Ecto neural progenitor cell (in vitro differentiated cells): ENCODE results near the gene PDS5A.
"Not testable (repeated sequence)": the region's sequence is repeated elsewhere in the genome, so short reads cannot be mapped to it uniquely, and the experiment has no call there.

Source experiments
- DNase-seq: peaks from one replicate; pipeline ENCODE4 v3.0.0-alpha.2; 2018; ENCODE audit warnings: low spot score

Gene PDS5A

DNA sequence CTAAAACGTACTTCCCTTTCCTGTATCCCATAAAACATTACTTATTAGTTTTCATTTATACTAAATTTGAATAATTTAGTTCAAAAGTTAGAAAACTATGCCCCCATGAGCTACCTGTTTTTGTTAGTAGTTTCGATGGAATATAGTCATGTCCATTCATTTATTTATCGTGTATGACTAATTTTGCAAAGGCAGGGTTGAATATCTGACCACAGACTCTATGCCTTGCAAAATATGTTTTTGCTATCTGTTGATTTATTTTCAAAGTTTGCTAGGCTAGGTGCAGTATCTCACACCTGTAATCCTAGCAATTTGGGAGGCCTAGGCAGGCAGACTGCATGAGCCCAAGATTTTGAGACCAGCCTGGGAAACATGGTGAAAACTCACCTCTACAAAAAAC lies 78.4 kb downstream of the PDS5A start:
- DNase-seq = no peak

DNA sequence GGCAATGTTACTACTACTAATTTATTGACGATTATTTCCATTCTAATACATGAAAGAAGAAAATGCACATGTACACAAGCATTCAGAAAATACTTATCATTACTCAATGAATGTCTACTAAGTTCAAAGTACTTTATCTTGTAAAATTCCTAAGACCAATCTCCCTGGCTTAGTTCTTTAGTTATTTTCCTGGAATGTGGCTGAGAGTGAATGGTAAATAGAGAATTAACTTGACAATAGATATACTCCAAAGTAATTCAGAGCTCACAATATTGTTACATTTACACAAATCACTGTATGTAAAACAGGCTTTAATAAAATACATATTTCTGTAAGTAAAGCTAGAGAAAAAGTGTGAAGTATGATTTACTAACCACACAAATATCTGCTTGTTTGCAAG lies 79.7 kb downstream of the PDS5A start:
- no peak for DNase-seq

DNA sequence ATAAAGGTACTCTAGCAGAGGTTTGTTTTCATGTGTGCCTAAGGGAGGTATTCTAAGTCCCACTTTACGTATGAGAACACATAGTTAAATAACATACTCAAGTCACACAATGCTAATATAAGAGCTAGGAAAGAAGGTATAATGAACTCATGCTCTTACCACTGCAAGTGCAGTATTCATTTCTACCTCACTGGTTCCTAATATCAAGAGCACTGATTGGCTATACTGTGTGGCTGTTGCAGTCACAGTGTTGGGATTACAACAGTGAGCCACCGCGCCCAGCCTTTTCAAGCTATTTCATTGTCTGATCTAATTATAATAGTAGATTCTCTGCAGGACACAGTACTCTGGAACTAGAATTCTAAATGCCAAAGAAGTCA lies 84.0 kb downstream of the PDS5A start:
- DNase-seq = no peak

DNA sequence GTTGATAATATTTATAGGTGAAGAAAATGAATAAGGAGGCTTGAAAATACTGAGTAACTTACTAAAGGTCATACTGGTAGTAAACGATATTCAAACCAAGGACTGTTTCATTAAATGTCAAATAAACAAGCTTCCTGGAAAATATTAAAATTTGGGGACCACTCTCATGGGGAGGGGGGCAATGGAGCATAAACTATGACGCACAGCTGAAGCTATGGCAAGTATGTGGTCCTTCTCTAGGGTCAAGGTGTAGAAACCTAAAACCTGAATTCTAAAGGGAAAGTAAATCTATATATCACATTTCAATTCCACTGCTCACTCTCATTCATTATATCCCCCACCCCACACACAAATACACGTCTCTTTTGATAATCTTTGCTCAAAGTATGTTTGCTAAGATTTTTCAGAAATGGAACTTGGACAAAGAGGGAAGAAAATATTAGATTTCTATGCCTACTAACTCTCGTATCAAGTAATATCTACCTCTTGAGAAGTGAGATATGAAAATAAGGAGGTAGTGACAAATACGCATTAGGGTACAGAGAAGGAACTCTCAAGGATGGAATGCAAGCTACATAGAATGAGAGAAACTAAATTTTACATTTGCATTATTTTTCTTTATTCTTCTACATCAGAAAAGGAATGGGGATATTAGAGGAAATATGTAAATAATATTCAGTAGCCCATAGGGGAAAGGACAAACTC lies 84.6 kb downstream of the PDS5A start:
- no peak for DNase-seq

DNA sequence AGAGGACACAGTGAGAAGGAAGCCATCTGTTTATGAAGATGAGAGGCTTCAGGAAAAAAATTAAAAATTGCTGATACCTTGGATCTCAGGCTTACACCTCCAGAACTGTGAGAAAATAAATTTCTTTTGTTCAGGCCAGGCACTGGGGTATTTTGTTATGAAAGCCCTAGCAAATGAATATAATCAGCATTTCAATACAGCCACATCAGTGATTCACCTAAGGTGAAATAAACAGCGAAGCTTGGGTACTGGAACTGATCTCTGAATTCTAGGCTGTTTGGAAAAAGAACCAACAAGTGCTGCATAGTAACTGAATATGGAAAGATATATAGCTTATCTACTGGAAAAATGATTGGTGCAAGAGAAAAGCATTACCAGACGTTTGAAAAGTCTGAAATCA lies 88.5 kb downstream of the PDS5A start:
- no peak for DNase-seq

DNA sequence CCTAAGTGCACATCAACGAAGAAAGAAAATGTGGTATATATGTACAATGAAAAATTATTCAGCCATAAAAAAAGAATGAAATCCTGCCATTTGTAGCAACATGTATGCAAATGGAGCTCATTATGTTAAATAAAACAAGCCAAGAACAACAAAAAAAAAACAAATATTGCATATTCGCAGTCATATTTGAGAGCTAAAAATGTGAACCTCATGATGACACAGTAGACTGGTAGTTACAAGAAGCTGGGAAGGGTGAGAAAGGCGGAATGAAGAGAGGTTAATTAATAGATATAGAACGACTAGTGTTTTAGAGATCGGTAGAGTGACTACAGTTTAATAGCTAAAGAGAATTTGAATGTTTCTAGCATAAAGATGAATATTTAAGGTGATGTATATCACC lies 89.2 kb downstream of the PDS5A start:
- DNase-seq = no peak

DNA sequence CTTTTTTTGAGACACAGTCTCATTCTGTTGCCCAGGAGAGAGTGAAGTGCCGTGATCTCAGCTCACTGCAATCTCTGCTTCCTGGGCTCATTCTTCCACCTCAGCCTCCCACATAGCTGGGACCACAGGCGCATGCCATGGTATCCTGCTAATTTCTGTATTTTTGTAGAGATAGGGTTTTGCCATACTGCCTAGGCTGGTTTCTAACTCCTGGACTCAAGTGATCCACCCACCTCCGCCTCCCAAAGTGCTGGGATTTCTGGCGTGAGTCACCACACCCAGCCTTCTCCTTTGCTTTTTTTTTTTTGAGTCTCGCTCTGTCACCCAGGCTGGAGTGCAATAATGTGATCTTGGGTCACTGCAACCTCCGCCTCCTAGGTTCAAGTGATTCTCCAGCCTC lies 94.1 kb downstream of the PDS5A start:
- no peak for DNase-seq

DNA sequence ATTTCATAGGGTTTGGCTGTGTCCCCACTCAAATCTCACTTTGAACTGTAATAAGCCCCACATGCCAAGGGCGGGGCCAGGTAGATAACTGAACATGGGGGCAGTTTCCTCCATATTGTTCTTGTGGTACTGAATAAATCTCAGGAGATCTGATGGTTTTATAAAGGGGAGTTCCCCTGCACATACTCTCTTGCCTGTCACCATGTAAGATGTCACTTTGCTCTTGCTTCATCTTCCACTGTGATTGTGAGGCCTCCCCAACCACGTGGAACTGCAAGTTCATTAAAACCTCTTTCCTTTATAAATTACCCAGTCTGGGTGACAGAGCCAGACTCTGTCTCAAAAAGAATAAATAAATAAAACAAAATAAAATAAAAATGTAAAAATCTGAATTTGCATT lies 95.9 kb downstream of the PDS5A start:
- DNase-seq = no peak

DNA sequence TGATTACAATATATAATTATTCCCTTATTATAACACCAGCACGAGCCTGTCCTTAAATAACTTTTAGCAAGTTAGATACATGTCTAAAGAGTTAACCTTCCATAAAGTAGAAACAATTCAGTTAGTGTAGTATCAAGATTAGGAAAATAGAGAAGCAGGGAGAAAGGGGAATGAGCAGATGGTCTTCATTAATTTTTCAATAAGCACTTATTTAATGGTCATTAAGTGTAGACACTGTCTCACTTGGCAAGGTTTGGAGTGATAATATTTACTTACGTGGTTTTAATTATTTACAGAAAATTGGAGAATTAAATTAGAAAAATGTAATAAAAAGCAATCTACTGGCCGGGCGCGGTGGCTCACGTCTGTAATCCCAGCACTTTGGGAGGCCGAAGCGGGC lies 99.7 kb downstream of the PDS5A start:
- no peak for DNase-seq

DNA sequence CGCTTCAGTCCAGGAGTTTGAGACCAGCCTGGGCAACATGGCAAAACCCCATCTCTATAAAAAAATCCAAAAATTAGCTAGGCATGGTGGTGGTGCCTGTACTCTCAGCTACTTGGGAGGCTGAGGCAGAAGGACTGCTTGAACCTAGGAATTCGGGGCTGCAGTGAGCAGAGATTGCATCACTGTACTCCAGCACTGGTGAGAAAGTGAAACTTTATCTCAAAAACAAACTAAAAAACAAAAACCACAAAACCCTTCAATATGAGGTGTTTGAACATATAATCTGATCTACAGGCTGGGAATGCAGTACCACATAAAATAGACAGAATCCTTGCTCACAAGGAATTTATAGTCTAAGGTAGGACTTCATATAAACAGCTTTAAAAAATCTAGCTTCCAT lies 103.9 kb downstream of the PDS5A start:
- no peak for DNase-seq

DNA sequence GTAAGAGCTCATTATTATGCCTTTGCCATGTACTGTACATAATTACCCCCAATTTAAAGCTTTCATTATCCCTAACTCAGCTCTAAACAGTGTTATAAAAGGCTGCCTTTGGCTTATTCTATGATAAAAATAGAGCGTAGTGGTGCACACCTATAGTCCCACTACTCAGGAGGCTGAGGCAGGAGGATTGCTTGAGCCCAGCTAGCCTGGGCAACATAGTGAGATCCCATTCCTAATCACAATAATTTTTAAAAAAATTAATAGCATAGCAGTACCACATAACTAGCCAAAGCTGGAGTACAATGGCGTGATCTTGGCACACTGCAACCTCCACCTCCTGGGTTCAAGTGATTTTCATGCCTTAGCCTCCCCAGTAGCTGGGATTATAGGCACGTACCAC lies 112.4 kb downstream of the PDS5A start:
- DNase-seq = no peak

DNA sequence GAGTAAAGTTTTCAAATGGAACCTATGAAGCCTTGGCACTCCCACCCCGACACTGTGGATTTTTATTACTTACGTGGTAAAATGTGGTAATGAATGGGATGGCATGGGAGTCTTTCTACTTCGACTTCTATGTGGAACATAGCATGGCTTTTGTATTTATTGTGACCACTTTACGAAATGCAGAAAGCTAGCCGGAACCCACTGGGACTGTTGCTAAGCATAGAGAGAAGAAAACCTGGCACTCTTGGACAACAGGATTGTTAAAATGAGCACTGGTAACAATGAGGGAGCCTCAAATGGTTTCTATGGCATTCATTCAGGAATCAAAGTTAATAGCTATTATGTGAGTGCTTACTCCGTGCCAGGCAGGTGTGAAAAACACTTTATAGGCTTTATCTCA lies 113.3 kb downstream of the PDS5A start:
- no peak for DNase-seq

DNA sequence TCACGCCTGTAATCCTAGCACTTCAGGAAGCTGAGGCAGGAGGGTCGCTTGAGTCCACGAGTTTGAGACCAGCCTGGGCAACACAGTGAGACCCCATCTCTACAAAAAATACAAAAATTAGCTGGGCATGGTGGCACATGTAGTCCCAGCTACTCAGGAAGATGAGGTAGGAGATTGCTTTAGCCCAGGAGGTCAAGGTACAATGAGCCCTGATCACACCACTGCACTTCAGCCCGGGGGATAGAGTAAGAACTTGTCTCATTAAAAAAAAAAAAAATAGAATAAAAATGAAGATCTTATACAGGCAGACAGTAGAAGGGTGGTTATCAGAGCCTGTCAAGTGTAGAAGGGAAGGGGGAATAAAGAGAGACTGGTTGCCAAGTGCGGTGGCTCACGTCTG lies 116.9 kb downstream of the PDS5A start:
- DNase-seq = no peak

DNA sequence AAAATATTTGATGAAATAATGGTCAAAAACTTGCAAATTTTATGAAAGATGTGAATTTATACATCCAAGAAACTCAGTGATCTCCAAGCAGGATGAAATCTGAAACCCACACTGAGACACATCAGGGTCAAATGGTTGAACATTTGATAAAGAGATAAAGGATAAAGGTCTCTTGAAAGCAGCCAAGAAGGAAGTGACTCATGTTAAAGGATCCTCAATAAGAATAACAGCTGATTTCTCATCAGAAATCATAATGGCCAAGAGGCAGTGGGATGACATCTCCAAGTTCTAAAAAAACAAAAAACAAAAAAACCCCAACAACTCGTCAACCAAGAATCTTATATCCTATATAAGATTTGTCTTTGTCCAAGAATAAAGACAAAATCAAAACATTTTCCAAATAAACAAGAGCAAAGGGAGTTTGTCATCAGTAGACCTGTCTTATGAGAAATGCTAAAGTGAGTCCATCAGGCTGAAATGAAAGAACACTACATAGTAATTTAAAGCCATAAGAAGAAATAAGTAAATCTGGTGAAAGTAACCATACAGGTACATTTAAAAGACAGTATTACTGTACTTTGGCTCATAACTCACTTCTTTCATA lies 121.7 kb downstream of the PDS5A start:
- DNase-seq = no peak

DNA sequence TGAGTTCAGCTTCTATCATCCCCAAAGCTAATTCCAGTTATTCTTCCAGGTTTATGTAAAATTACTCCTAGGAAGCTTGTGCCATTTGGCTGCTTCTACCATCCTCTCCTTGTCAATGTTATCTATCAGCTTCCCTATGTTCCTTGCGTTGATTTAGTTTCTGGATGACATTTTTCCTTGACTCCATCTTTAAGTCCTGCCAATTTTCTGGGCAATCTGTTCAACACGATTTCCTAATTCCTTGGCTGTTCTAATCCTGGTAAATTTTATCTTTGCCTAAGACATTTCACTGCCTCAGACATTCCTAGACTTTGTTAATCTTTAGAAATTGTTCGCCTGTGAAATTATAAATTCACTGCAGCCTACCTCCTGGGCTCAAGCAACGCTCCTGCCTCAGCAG lies 125.1 kb downstream of the PDS5A start:
- DNase-seq = no peak

DNA sequence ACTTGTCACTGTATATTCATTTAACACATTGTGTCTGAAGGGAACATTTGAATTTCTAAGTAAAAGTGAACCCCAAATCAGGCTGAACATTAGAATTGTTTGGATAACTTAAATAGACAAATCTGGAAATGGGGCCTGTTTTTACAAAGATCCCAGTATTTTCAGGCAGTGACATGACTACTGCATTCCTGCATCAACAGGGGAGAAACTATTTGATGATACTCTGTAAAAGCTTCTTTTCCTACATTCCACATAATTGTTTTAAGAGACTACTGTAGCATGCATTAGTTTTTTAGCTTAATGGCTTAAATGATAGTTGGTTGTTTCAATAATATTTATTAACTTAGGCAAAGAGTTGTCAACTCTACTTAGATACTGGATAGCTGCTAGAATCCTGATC lies 127.0 kb downstream of the PDS5A start:
- no peak for DNase-seq

DNA sequence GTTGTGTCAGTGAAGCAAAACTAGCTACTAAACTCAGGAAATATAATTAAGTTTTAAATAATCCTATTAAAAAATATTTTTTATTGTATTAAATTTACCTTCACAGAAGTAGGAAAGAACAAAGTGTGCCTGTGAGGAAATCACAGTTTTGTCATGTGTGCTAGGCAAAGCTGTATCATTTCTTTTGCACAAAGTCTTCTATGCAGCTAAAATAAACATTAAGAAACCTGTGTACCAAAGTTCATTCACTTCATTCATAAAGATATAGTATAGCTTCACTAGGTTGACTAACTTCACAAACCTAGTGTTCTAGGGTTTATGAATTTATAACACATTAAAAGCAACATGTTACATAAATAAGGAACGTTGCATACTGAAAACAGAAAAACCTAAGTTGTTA lies 131.0 kb downstream of the PDS5A start:
- no peak for DNase-seq

DNA sequence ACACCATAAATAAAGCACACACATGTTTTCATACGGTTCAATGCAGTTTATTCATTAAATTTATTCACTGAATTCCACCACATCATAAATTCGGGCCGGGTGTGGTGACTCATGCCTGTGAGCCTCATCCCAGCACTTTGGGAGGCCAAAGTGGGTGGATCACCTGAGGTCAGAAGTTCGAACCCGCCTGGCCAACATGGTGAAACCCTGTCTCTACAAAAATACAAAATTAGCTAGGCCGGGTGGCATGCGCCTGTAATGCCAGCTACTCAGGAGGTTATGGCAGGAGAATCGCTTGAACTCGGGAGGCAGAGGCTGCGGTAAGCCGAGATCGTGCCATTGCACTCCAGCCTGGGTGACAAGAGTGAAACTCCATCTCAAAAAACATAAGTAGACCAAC lies 131.6 kb downstream of the PDS5A start:
- no peak for DNase-seq

DNA sequence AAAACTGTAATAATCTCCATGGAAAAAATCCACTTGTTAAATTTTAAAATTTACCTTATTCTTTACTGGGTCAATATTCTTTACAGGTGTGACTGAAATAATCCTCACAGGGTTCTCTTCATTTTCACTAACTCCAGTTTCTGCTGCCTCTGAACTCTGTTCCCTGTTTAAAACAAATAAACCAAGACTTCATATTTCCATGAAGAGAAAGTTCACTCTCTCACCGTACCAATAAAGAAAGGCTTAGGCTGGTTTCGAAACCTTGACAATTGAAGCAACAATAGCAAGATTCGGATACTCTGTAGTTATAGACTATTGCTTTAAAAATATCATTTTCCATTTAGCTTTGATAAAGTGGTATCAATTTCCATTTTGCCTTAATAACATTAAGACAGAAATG lies 135.8 kb downstream of the PDS5A start:
- DNase-seq = no peak

DNA sequence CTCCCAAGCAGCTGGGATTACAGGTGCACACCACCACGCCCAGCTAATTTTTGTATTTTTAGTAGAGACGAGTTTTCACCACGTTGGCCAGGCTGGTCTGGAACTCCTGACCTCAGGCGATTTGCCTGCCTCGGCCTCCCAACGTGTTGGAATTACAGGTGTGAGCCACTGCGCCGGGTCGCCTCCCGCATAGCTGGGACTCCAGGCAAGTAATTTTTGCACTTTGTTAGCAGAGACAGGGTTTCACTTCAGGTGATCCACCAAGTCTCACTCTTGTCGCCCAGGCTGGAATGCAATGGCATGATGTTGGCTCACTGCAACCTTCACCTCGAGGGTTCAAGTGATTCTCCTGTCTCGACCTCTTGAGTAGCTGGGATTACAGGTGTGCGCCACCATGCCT lies 137.2 kb downstream of the PDS5A start:
- DNase-seq = not testable (repeated sequence)

DNA sequence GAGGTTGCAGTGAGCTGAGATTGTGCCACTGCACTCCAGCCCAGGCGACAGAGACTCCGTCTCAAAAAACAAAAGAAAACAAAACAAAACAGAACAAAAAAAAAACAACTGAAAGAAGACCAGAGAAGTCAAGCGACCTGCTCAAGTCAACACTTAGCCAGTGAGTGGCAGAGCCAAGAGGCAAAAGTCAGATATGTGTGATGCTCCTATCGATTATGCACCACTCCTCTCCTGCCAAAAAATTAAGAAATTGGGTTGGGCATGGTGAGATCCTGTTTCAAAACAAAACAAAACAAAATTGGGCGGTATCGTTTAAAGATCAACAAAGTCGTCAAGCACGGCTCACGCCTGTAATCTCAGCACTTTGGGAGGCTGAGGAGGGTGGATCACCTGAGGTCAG lies 137.7 kb downstream of the PDS5A start:
- no peak for DNase-seq

DNA sequence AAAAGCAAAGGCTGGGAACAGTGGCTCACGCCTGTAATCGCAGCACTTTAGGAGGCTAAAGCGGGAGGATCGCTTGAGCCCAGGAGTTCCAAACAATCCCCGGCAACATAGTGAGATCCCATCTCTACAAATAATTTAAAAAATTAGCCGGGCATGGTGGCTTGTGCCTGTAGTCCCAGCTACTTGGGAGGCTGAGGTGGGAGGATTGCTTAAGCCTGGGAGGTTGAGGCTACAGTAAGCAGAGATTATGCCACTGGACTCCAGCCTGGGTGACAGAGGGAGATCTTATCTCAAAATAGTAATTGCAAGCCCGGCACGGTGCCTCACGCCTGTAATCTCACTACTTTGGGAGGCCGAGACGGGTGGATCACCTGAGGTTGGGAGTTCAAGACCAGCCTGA lies 139.3 kb downstream of the PDS5A start:
- DNase-seq = not testable (repeated sequence)

DNA sequence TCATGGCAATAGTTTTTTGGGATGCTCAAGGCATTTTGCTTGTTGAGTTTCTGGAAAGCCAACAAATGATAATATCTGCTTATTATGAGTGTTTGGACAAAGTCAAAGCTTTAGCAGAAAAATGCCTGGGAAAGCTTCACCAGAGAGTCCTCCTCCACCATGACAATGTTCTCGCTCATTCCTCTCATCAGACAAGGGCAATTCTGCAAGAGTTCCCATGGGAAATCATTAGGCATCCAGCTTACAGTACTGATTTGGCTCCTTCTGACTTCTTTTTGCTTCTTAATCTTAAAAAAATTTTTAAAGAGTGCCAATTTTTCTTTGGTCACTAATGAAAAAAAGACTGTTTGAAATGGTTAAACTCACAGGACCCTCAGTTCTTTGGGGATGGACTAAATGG lies 143.4 kb downstream of the PDS5A start:
- DNase-seq = no peak

DNA sequence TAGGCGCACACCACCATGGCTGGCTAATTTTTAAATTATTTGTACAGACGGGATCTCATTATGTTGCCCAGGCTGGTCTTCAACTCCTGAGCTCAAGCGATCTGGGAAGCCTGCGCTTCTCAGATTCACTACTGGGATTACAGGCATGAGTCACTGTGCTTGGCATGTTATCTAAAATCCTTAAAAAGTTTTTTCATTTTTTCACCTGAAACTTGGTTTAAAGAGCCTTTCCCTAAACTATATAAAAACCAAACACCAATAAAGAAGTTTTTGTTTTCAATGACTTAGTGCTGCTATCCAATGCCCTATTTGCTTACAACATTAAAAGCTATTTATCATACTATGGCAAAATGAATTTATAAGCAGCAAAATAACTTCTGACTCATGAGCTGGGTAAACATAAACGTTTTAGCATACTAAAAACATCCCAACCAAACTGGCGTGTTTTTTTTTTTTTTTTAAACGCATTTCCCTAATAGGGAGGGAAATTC lies 151.9 kb downstream of the PDS5A start:
- no peak for DNase-seq
